ENCODE data around the gene PVALEF. TPM values are rescaled to one million over a fixed set of nuclear protein-coding genes. Genes with fewer than 3 reads are reported as not detected.
A peak's percentile ranks its signal among the peaks of the same experiment; 100 is the strongest.

Gene PVALEF
- total RNA-seq, 2 donors from 2014 or later: not detected

DNA sequence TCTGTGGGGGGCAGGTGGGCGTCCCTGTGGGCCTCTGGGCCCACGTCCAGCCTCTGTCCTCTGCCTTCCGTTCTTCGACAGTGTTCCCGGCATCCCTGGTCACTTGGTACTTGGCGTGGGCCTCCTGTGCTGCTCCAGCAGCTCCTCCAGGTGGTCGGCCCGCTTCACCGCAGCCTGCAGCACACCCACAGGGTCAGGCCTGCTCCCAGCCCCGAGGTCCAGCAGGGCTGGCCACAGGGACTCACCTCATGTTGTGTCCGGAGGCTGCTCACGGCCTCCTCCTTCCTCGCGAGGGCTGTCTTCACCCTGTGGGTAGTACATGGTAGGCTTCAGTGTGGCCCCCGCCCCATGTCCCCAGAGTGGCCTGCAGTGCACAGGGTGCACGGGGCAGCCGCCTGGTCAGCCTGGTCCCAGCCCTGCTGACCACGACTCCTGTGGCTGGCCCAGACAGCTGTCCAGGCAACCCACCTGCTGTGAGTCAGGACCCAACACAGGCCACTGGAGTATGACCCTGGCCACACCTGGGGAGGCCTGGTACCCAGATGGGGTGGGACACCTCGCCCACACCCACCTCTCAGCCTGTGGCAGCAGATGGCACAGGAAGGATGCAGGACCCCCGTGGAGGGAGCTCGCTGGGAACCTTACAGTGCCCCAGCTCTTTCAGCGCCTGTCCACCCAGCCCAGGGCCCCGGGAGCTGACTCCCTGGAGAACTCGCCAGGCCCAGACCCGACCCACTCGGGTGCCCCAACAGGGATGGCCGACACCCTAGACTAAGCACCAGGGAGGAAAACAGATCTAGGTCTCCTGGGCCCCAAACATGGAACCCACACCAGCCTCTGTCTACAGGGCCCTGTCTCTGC lies 24.6 kb downstream of the PVALEF start:
- no peak for ATAC-seq
- DNase-seq: no peak
- intact Hi-C loops (cut with DNase I): no loop called here

DNA sequence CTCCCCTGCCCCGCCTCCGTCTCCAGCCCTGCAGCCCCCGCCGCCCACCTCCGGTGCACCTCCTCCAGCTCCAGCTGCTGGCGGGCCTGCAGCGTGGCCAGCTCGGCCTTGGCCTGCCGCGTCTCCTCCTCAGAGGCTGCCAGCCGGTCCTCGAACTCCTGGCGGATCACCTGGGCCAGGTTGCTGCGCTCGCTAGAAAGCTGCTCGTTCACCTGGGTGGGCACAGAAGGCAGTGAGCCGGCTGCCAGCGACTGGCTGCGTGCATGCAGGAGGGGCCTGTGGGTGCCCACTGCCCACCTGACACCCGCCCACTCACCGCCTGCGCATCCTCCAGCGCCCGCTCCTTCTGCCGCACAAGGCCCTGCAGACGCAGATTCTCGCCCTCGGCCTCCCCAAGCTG lies 25.3 kb downstream of the PVALEF start:
- DNase-seq (peak; percentile 12), ATAC-seq (no peak)
- intact Hi-C loops (cut with DNase I): no loop called here

DNA sequence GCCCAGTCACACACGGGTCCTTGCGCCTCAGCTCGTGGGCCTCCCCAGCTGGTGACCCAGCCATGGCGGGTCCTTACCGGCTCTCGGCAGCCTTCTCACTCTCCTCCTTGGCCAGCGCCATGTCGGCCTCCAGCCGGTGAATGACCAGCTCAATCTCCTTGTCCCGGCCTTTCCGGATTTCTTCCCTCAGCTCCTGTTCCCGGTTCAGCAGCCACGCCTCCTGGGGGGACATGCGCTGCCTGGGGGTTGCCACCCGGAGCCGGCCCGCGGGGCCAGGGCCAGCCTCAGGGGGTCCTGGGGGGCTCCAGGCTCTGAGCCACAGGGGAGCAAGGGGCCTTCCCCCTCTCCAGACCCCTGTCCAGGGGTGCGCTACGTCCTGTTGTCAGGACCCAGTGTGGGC lies 25.8 kb downstream of the PVALEF start:
- DNase-seq (no peak), ATAC-seq (no peak)
- intact Hi-C loops (cut with DNase I): no loop called here

DNA sequence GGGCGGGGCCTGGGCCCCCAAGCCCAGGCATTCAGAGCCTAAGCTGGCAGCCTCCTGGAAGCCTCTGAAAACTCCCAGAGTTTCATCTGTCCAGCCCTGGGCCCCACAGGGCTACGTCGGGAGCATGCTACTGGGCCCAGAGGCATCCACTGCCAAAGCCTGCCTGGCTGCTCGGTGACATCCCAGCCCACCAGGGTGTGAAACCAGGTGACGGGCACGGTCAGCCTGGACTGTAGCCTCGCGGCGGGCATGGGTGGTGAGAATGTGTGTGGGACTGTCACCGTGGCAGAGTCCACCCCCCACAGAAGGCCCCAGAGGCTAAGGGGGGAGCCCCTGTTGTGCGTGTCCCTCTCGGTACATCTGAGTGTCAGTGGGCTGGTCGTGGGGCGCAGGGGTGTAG lies 26.3 kb downstream of the PVALEF start:
- intact Hi-C loops (cut with DNase I): no loop called here
- no peak for ATAC-seq
- DNase-seq: no peak

DNA sequence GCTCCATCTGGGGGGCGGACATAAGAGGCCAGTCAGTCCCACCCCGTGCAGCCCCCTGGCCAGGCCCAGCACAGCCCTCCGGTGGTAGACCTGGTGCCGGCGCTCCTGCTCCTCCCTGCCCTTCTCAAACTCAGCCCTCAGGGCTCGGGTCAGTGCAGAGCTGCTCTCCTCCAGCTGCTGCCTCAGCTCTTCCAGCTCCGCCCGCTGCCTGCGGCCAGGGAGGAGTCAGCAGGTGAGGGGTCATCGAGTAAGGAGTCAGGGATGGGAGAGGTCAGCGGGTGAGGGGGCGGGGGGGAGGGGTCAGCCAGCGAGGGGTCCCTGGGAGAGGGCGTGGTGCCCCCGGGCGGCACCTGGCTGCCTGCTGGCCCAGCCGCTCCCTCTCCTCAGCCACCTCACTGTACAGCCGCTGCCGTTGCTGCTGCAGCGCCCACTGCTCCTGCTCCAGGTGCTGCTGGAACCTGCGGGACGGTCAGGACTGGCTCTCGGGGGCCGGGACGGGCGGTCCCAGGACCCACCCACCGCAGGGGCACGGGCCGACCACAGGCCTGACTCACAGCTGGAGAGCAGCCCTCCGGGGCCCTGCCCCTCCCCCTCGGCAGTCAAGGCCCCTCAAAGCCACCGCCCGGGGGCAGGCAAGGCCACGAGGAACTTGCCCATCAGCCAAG lies 27.2 kb downstream of the PVALEF start:
- intact Hi-C loops (cut with DNase I): no loop called here
- no peak for ATAC-seq
- DNase-seq: no peak

DNA sequence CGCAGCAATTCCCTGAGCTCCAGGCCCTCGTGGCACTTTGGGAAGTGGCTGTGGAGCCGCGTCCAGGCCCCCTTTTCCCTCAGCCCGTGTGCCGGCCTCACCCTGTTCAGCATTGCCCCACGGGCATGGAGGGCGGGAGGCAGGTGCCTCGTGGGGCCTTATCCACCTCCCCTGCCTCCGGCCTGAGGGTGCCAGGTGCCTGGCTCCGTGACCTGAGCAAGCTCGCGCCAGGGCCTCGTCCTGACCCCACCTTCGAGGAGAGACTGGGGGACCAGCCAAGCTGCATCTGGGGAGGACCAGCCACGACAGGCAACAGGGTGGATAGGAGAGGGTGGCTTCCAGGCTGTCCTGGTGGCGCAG lies 27.7 kb downstream of the PVALEF start:
- DNase-seq (no peak), ATAC-seq (no peak)
- intact Hi-C loops (cut with DNase I): no loop called here

DNA sequence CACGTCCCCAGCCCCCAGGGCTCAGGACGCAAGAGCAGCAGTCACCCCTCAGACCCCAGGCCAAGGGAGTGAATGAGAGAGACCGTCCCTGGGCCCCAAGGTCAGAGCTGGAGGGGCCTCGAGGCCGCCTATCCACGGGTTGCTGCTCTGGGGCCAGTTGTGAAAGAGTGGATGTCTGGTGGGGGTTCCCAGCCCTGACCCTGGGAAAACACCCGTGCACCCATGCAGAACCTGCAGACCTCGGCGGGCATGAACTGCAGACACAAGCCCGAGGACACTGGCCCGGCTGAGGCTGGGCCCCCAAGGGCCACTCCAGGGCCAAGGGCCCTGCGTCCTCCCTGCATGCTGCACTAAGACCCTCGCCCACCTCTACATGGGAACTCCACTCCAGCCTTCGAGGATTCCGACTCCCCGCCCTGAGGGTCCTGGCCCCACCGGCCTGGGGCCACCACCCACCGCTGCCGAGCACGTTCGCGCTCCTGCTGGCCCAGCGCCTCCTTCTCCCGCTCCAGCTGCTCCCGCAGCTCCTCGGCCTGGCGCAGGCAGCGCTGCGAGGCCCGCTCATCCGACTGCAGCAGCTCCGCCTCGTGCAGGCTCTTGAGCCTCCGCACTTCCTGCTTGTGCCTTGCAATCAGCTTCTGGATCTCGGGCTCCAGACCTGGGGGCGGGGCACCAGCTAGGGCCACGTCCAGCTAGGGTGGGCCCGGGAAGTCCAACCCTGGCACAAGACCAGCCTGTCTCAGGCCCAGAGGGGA lies 28.3 kb downstream of the PVALEF start:
- intact Hi-C loops (cut with DNase I): no loop called here
- ATAC-seq (no peak), DNase-seq (peak; percentile 54)

DNA sequence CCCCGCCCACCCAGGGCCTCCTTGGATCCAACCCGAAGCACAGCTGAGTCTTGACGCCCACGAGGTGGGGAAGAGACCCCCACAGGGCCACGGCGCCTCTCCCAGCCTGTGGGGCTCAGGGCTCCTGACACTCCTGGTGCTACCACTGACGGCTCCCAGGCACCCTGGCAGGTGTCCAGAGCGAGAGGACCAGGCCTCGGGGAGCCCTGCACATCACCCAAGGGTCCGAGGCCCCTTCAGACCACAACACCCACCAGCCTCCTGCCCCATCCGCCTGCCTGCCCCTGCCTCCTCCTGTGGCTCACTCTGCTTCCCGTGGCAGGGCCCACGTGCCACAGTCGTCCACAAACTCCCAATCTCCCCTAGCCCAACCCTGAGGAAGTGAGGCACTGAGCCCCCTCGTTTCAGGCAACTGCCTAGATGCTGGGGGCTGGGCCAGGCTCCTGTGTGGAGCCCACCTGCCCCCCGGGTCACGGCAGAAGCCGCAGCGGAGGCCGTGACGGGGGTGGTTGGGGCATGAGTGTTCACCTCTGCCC lies 29.0 kb downstream of the PVALEF start:
- no peak for ATAC-seq
- intact Hi-C loops (cut with DNase I): no loop called here
- DNase-seq: no peak

DNA sequence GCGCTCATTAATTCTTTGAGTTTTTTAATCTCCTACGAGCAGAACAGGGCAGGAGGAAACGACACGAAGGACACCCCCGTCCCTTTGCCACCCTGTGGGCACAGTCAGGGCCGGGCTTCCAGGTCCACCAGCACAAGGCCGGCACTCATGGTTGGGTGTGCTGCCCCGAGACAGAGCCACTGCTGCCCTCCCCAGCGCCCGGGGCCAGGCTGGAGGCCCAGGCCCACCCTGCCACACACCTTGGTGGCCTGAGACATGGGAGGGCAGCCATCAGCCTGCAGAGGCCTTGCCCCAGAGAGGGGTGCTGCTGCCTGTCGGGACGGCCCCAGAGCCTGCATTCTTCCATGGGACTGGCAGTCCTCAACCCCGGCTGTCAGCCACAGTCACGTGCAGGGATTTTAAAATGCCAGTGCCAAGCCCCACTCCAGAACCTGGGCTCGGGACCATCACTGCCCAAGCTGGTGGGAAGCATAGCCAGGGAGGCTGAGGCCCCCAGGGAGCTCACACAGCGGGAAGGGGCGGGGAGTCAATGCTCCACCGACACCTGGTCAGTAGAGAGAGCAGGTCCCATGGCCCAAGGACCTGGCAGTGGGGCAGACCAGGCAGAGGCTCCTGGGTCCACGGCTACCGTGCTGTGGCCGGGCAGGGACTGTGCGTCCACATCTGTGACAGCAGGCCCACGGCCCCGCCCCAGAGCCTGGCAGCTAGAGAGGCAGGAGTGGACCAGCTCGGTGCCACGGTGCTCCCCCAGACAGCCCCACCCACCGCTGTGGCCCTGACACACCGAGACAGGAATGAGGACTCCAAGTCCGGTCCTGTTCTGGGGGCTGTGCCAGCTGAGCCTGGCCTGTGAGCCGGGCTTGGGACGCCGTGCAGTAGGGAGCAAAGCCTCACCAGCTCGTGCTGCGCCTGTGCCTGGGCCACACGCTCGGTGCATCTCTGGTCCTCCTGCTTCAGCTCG lies 29.9 kb downstream of the PVALEF start:
- intact Hi-C loops (cut with DNase I): no loop called here
- ATAC-seq (no peak), DNase-seq (no peak)

DNA sequence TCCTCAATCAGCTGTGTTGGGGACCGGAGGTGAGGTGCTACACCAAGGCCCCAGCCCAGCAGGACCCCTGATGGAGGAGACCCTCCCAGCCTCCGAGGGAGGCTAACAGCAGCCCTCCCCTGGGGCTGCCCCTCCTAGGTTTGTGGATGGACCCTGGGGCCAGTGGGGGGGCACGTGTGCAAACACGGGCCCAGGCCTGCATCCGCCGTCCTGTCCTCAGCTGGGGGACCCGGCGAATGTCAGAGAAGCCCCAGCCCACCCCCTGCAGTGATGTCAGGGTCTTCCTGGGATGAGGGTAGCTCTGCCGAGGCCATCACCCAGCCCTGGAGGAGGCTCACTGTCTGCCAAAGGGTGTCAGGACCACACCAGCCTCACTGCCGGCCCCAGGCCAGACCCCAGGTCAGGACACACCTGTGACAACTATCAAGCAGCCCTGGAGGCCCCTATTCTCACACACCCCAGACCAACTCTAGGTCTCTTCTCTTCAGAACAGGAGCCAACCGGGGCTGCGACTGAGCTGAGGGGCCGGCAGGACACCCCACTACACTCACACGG lies 30.7 kb downstream of the PVALEF start:
- ATAC-seq (no peak), DNase-seq (no peak)
- intact Hi-C loops (cut with DNase I): no loop called here

DNA sequence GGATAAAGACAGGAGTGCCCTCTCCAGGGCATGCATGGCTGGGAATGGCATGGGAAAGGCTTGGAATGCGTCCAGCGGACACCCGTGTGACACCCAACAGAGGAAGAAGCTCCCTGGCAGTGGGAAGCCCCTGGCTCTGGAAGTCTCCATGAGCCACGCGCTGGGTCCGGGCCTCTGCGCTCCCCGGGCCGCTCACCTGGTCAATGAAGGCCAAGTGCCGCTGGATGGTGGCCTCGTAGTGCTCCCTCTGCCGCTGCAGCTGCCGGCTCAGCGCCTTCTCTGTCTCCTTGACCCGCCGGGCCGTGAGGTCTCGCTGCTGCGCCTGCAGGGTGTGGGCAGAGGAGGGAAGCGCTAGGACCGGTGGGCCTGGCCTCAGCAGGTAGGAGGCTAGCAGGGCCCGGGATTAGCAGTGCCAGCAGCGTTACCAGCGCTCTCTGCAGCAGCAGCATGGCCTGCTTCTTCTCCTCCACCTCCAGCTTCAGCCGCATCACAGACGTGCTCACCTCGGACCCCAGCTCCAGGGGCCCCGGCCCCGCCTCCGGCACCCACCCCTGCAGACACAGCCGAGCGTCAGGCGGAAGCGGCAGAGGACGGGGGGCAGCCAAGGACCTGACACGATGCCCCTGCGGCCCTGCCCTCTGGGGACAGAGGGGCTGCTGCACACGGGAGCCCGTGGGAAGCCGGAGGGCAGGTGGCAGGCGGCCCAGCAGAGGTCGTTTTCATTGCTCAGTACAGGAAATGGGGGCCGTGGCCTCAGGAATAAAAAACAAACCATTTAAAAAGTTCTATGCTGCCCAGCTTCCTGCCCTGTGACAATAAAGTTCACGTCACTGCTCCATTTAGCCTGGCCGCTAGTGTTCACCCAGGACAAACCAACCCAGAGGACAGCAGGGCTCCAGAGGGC lies 31.4 kb downstream of the PVALEF start:
- intact Hi-C loops (cut with DNase I): no loop called here
- DNase-seq (no peak), ATAC-seq (no peak)

DNA sequence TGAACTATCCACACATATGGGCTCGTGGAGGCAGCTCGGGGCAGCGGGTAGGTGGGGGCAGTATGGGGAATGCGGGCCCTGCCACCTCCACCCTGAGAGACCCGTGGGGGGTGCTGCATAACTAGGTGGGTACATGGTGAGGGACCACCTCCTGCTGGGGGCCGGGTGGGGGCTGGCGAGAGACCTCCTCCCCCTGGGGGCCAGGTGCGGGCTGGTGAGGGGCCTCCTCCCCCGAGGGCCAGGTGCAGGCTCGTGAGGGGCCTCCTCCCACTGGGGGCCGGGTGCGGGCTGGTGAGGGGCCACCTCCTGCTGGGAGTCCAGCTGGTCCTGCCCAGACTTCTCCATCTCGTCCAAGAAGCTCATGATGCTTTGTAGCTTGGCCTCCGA lies 32.1 kb downstream of the PVALEF start:
- intact Hi-C loops (cut with DNase I): no loop called here
- DNase-seq (no peak), ATAC-seq (no peak)

DNA sequence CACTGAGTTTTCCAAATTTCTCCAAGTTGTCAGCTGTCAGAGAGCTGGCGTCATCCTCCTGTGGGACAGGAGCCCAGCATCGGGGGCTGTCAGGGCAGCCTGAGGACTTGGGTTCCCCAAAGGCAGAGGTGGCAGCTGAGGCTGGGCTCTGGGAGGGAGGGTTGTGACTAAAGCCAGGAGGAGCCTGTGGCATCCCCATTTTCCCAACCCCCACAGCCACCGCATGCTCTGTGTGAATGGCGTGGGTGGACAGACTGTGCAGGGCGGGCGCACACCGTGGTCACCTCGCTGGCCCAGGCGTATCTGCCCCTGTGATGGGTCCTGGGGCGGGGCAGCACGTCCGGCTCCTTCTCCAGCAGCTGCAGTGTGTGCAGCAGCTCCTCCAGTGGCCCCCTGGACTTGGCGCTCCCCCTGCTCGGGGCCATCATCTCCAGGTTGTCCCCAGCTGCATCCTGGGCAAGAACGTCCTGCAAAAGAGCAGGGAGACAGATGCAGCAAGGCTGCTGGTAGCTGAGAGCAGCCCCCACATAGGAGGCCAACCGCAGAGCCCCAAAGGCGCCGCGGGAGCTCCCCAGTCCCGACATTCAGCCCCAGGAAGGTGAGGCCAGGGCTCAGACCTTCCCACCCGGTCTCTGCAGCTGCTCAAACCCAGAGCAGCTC lies 32.7 kb downstream of the PVALEF start:
- DNase-seq: no peak
- no peak for ATAC-seq
- intact Hi-C loops (cut with DNase I): no loop called here

DNA sequence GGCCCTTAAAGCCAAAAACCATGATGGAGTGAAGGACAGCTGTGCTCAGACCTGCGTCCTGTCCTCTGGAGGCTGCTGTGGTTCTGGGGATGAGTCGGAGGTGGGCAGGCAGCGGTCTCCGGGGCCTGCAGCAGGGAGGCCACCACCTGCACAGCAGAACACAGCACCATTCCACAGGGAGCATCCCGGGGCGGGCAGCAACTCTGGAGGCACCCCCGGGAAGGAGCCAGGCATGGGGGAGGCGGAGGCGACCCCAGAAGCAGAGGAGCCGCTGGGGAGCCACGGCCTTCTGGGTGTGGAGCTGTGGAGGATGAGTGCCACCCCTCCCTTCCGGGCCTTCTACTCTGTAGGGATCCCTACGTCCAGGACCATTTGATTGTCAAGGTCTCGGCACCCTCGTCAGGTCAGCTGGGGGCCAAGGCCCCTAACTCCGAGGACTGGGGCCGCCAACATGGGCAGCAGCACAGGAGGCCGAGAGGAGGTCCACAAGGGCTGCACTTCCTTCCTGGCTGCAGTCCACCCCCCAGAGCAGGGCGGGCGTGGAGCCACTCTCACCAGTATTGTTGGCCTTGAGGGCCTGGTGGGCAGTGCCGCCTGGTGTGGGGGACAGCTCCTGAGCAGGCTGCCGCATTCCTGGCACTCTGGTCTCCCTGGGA lies 33.6 kb downstream of the PVALEF start:
- DNase-seq: no peak
- ATAC-seq: no peak
- intact Hi-C loops (cut with DNase I): no loop called here

DNA sequence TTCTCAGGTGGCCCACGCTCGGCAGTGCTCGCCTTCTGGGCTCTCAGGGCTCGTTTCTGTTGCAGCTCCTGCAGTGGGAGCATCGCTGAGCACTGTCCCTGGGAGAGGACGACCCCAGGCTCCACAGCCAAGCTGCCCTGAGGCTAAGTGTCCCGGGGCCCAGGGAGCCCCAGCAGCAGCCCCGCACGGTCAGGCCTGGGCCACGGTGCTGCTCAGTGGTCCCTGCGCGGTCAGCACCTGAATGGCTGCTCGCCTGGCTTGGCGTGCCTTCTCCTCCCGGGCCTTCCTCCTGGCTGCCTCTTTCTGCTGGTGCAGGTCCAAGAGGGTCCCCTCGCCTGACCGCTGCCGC lies 34.1 kb downstream of the PVALEF start:
- intact Hi-C loops (cut with DNase I): no loop called here
- DNase-seq (no peak), ATAC-seq (no peak)

DNA sequence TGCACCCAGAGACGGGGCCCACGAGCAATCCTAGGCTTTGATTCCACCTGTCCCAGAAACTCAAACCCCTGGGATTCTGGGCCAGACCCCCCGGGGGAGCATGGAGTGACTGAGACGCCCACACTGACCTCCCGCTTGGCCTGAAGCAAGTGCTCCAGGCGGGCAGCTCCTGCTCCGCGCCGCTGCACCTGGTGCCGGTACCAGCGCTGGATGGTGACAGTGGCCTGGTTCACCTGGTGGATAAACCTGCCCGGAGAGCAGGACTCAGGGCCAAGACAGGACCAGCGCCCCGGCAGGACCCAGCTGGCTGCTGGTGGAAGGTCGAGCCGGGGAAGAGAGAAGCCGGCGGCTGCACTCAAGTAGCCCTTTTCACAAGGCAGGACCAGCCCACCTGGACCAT lies 34.9 kb downstream of the PVALEF start:
- no peak for DNase-seq
- intact Hi-C loops (cut with DNase I): loop anchor here (5.0 to 10.0 kb wide), 2 partner anchors 53 to 55 kb away; no protein-coding TSS in a partner anchor
- no peak for ATAC-seq

Measured in left cardiac atrium (tissue), 4 donors.